HEK293 (cell line): ENCODE results near the gene TMEM203.

ENCODE experiments used
- CTCF ChIA-PET: fragments of 350-600 bp; formaldehyde crosslinking; extraction: SDS; loops from one replicate; lab custom pipeline; 2021; ENCODE audit warnings: antibody characterized with exemption; lab: Yijun Ruan, JAX
- POLR2A ChIA-PET: fragments of 300-600 bp; formaldehyde crosslinking; extraction: SDS; loops from one replicate; lab custom pipeline; 2020; ENCODE audit warnings: antibody characterized with exemption, inconsistent platforms; lab: Yijun Ruan, JAX
- H3K27ac ChIP-seq: fragments of 200-500 bp; sonication (Bioruptor generic); 2 replicates; pipeline ENCODE4 v1.5.1; 2014; ENCODE audit warnings: low read depth, low read length, control low read depth, inconsistent platforms; ENCODE audit errors: extremely low read depth
- H3K36me3 ChIP-seq, 2 experiments: fragments of 200-500 bp in 1 of 2; sonication (Bioruptor generic) in 1 of 2; 1 replicate in 1 of 2; 2 replicates in 1 of 2; pipeline ENCODE4 v1.5.1; 2014 to 2017; ENCODE audit warnings: inconsistent platforms in 2 of 2, low read length in 2 of 2; ENCODE audit not compliant: control insufficient read depth in 2 of 2, insufficient read depth in 1 of 2
- H3K4me1 ChIP-seq: fragments of 200-500 bp; sonication (Bioruptor generic); 2 replicates; pipeline ENCODE4 v1.5.1; 2014; ENCODE audit warnings: mild to moderate bottlenecking, low read length, inconsistent platforms; ENCODE audit not compliant: control insufficient read depth, insufficient read depth
- H3K4me3 ChIP-seq: 2 replicates; pipeline ENCODE4 v1.5.1; 2011; ENCODE audit warnings: low read depth, mild to moderate bottlenecking, control low read depth, low read length, moderate library complexity
- H3K9me3 ChIP-seq: fragments of 200-500 bp; sonication (Bioruptor generic); 2 replicates; pipeline ENCODE4 v1.5.1; 2014; ENCODE audit warnings: low read depth, low read length, inconsistent platforms; ENCODE audit not compliant: control insufficient read depth, insufficient read depth
- EGR2 ChIP-seq: fragments of 450-650 bp; formaldehyde crosslinking; IDR thresholded peaks from 2 replicates; pipeline ENCODE4 v1.5.1; 2016; ENCODE audit warnings: low read depth, missing biosample characterization, missing genetic modification characterization
- GFI1B ChIP-seq: fragments of 450-650 bp; formaldehyde crosslinking; IDR thresholded peaks from 2 replicates; pipeline ENCODE4 v1.5.1; 2016; ENCODE audit warnings: missing biosample characterization, missing genetic modification characterization
- GLIS2 ChIP-seq: fragments of 450-650 bp; formaldehyde crosslinking; IDR thresholded peaks from 2 replicates; pipeline ENCODE4 v1.5.1; 2016; ENCODE audit warnings: missing biosample characterization, missing genetic modification characterization
- HOXD13 ChIP-seq: sonication (generic); formaldehyde crosslinking; IDR thresholded peaks from 2 replicates; pipeline ENCODE4 v1.8.0; 2022; ENCODE audit warnings: missing genetic modification reagents, borderline replicate concordance
- OVOL3 ChIP-seq: fragments of 450-650 bp; formaldehyde crosslinking; IDR thresholded peaks from 2 replicates; pipeline ENCODE4 v1.5.1; 2016; ENCODE audit warnings: missing biosample characterization, missing genetic modification characterization
- REPIN1 ChIP-seq: fragments of 450-650 bp; formaldehyde crosslinking; IDR thresholded peaks from 2 replicates; pipeline ENCODE4 v1.5.1; 2017; ENCODE audit warnings: missing biosample characterization, missing genetic modification characterization, low read depth
- SCRT1 ChIP-seq: fragments of 450-650 bp; formaldehyde crosslinking; IDR thresholded peaks from 2 replicates; pipeline ENCODE4 v1.5.1; 2016; ENCODE audit warnings: missing biosample characterization, missing genetic modification characterization, borderline replicate concordance
- SCRT2 ChIP-seq: fragments of 450-650 bp; formaldehyde crosslinking; IDR thresholded peaks from 2 replicates; pipeline ENCODE4 v1.5.1; 2016; ENCODE audit warnings: missing biosample characterization, missing genetic modification characterization
- TCF7L2 ChIP-seq: IDR thresholded peaks from 2 replicates; pipeline ENCODE4 v1.6.1; 2011; ENCODE audit warnings: low read depth, mild to moderate bottlenecking, inconsistent platforms, low read length, moderate library complexity, borderline replicate concordance
- ZBTB7A ChIP-seq: fragments of 450-650 bp; formaldehyde crosslinking; IDR thresholded peaks from 2 replicates; pipeline ENCODE4 v1.5.1; 2016; ENCODE audit warnings: low read depth, missing biosample characterization, missing genetic modification characterization
- ZFP69B ChIP-seq: fragments of 450-650 bp; formaldehyde crosslinking; IDR thresholded peaks from 2 replicates; pipeline ENCODE4 v1.5.1; 2016; ENCODE audit warnings: missing biosample characterization, missing genetic modification characterization
- ZNF133 ChIP-seq: fragments of 450-650 bp; formaldehyde crosslinking; IDR thresholded peaks from 2 replicates; pipeline ENCODE4 v1.5.1; 2016; ENCODE audit warnings: missing biosample characterization, missing genetic modification characterization
- ZNF138 ChIP-seq: fragments of 450-650 bp; formaldehyde crosslinking; IDR thresholded peaks from 2 replicates; pipeline ENCODE4 v1.5.1; 2016; ENCODE audit warnings: missing biosample characterization, missing genetic modification characterization, borderline replicate concordance
- ZNF184 ChIP-seq: fragments of 450-650 bp; IDR thresholded peaks from 2 replicates; pipeline ENCODE4 v1.5.1; 2018; ENCODE audit warnings: missing biosample characterization, mild to moderate bottlenecking, missing genetic modification characterization
- ZNF214 ChIP-seq: fragments of 450-650 bp; formaldehyde crosslinking; IDR thresholded peaks from 2 replicates; pipeline ENCODE4 v1.5.1; 2017; ENCODE audit warnings: missing biosample characterization, mild to moderate bottlenecking, missing genetic modification characterization, borderline replicate concordance
- ZNF239 ChIP-seq: fragments of 450-650 bp; formaldehyde crosslinking; IDR thresholded peaks from 2 replicates; pipeline ENCODE4 v1.5.1; 2016; ENCODE audit warnings: missing biosample characterization, missing genetic modification characterization
- ZNF302 ChIP-seq: fragments of 450-650 bp; formaldehyde crosslinking; IDR thresholded peaks from 2 replicates; pipeline ENCODE4 v1.5.1; 2016; ENCODE audit warnings: missing biosample characterization, missing genetic modification characterization, low read depth
- ZNF311 ChIP-seq: fragments of 450-650 bp; formaldehyde crosslinking; IDR thresholded peaks from 2 replicates; pipeline ENCODE4 v1.5.1; 2017; ENCODE audit warnings: missing biosample characterization, missing genetic modification characterization, borderline replicate concordance
- ZNF335 ChIP-seq: fragments of 450-650 bp; formaldehyde crosslinking; conservative IDR thresholded peaks from 2 replicates; pipeline ENCODE4 v1.5.1; 2016; ENCODE audit warnings: missing biosample characterization, missing genetic modification characterization
- ZNF433 ChIP-seq: fragments of 450-650 bp; formaldehyde crosslinking; IDR thresholded peaks from 2 replicates; pipeline ENCODE4 v1.5.1; 2016; ENCODE audit warnings: missing biosample characterization, missing genetic modification characterization, low read depth
- ZNF514 ChIP-seq: fragments of 450-650 bp; formaldehyde crosslinking; IDR thresholded peaks from 2 replicates; pipeline ENCODE4 v1.5.1; 2016; ENCODE audit warnings: missing biosample characterization, missing genetic modification characterization
- ZNF549 ChIP-seq: fragments of 450-650 bp; IDR thresholded peaks from 2 replicates; pipeline ENCODE4 v1.5.1; 2018; ENCODE audit warnings: missing biosample characterization, missing genetic modification characterization, mild to moderate bottlenecking, inconsistent platforms, moderate library complexity
- ZNF596 ChIP-seq: fragments of 450-650 bp; IDR thresholded peaks from 2 replicates; pipeline ENCODE4 v1.5.0; 2018; ENCODE audit warnings: missing biosample characterization, mild to moderate bottlenecking, missing genetic modification characterization, moderate library complexity
- ZNF610 ChIP-seq: fragments of 450-650 bp; formaldehyde crosslinking; IDR thresholded peaks from 2 replicates; pipeline ENCODE4 v1.5.1; 2016; ENCODE audit warnings: missing biosample characterization, missing genetic modification characterization, borderline replicate concordance
- ZNF776 ChIP-seq: fragments of 450-650 bp; formaldehyde crosslinking; IDR thresholded peaks from 2 replicates; pipeline ENCODE4 v1.5.0; 2017; ENCODE audit warnings: missing biosample characterization, missing genetic modification characterization, borderline replicate concordance
- ZNF777 ChIP-seq: fragments of 450-650 bp; formaldehyde crosslinking; IDR thresholded peaks from 2 replicates; pipeline ENCODE4 v1.5.1; 2017; ENCODE audit warnings: missing biosample characterization, missing genetic modification characterization, borderline replicate concordance
- ZSCAN30 ChIP-seq: fragments of 450-650 bp; IDR thresholded peaks from 2 replicates; pipeline ENCODE4 v1.5.1; 2018; ENCODE audit warnings: missing biosample characterization, mild to moderate bottlenecking, missing genetic modification characterization, moderate library complexity
- TF ChIP-seq, protein P1 (sequence below): fragments of 450-650 bp; formaldehyde crosslinking; IDR thresholded peaks from 2 replicates; pipeline ENCODE4 v1.5.1; 2016; ENCODE audit warnings: missing biosample characterization, missing genetic modification characterization
- TF ChIP-seq, protein P2 (sequence below): fragments of 450-650 bp; formaldehyde crosslinking; IDR thresholded peaks from 2 replicates; pipeline ENCODE4 v1.5.1; 2016; ENCODE audit warnings: missing biosample characterization, missing genetic modification characterization
- TF ChIP-seq, protein P3 (sequence below): IDR thresholded peaks from 2 replicates; pipeline ENCODE4 v1.6.1; 2011; ENCODE audit warnings: mild to moderate bottlenecking, low read depth, low read length, borderline replicate concordance
- TF ChIP-seq, protein P4 (sequence below): fragments of 450-650 bp; formaldehyde crosslinking; IDR thresholded peaks from 2 replicates; pipeline ENCODE4 v1.5.1; 2016; ENCODE audit warnings: missing biosample characterization, missing genetic modification characterization

Gene TMEM203

DNA sequence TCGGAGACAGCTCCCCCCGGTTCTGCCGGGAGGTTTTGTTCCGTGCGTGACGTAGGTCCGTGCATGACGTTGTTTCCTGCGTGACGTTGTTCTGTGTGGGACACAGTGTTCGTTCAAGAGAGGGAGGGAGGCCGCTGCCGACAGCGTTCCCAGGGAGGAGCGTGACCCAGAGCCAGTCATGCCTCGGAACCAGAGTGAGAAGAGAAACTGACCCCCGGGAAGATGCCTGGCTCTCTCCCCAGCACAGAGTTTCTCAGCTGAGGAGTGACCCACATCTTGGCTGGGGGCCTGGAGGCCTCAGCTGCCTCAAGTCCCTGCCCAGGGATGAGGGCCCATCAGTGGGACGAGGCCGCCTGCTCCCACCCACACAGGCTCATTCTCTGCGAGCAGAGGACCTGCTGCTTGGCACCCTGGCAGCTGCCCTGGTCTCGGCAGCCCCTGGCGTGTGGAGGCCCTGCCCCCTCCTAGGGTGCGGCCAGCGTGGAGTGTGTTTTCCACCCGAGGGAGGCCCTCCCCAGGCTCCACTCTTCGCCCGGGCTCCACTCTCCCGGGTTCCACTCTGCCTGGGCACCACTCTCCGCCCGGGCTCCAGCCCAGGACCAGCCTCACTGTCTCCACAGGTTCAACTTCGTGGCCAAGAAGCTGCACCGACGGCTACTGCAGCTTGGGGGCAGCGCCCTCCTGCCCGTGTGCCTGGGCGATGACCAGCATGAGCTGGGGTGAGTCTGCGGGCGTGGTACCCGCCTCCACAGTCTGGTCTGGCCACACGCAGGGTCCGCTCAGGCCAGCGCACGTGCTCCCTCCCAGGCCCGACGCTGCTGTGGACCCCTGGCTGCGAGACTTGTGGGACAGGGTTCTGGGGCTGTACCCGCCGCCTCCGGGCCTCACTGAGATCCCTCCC is 8.0 kb upstream of the TMEM203 start (continued):
- TF ChIP-seq, protein P1, sequence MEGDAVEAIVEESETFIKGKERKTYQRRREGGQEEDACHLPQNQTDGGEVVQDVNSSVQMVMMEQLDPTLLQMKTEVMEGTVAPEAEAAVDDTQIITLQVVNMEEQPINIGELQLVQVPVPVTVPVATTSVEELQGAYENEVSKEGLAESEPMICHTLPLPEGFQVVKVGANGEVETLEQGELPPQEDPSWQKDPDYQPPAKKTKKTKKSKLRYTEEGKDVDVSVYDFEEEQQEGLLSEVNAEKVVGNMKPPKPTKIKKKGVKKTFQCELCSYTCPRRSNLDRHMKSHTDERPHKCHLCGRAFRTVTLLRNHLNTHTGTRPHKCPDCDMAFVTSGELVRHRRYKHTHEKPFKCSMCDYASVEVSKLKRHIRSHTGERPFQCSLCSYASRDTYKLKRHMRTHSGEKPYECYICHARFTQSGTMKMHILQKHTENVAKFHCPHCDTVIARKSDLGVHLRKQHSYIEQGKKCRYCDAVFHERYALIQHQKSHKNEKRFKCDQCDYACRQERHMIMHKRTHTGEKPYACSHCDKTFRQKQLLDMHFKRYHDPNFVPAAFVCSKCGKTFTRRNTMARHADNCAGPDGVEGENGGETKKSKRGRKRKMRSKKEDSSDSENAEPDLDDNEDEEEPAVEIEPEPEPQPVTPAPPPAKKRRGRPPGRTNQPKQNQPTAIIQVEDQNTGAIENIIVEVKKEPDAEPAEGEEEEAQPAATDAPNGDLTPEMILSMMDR (tag by site-specific recombination): peak; percentile 55
- no peak for TF ChIP-seq ZNF133
- no peak for TF ChIP-seq ZBTB7A (tag by site-specific recombination)
- no peak for TF ChIP-seq ZNF777
- no peak for TF ChIP-seq ZNF311 (tag by site-specific recombination)
- TF ChIP-seq ZNF433: no peak
- peak; percentile 24; the same call in 1 of the 2 replicates for TF ChIP-seq GLIS2 (tag by site-specific recombination)
- TF ChIP-seq ZNF610 (tag by site-specific recombination): no peak
- TF ChIP-seq ZNF214 (tag by site-specific recombination): no peak
- TF ChIP-seq ZNF335 (tag by site-specific recombination): no peak
- TF ChIP-seq ZNF514: no peak

DNA sequence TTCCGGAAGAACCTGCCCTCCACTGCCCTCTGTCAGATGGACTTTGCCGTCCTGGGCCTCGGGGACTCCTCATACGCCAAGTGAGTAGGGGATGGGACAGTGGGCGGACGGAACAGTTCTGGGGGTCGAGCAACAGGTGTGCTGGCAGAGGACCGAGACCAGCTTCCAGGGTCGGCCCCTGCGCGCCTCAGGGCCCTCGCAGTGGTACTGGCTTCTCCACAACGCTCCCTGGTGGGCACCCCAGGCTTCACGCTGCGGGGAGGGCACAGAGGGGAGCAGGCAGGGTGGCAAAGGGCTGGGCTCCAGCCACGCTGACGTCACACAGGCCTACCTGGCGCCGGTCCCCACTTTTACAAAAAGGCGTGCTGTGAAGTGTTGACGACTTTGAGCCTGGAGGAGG is 7.1 kb upstream of the TMEM203 start:
- ChIA-PET POLR2A (interaction anchor here (1.0 to 16.6 kb wide), 4 partner anchors 9 to 126 kb away, joined by 4 to 304 read pairs (median 8); partner anchors contain the start of genes CYSRT1, MAN1B1, RNF208 and RNF224), CTCF (no interaction called here)
- H3K9me3 ChIP-seq: no peaks in the 10 kb centered on the region
- no peak overlapping the region for H3K4me3 ChIP-seq
- no peaks in the 10 kb centered on the region for H3K4me1 ChIP-seq
- H3K27ac ChIP-seq: no peak overlapping the region
- H3K36me3 ChIP-seq: peaks cover 10 to 80% of the 10 kb centered on the region in 2 experiments; a peak in 2 of 3 replicates
- TF ChIP-seq TCF7L2 (no peak), OVOL3 (tag by site-specific recombination) (no peak), ZNF311 (tag by site-specific recombination) (no peak), HOXD13 (CRISPR knock-in tag) (no peak), ZNF549 (no peak), REPIN1 (no peak), EGR2 (no peak), ZNF302 (tag by site-specific recombination) (no peak), SCRT1 (tag by site-specific recombination) (peak; percentile 31; the same call in 1 of the 2 replicates), ZSCAN30 (tag by site-specific recombination) (no peak), ZNF776 (tag by site-specific recombination) (no peak), ZNF239 (tag by site-specific recombination) (no peak), ZFP69B (tag by site-specific recombination) (no peak), GFI1B (no peak), ZNF138 (no peak), ZNF184 (tag by site-specific recombination) (no peak), ZNF596 (tag by site-specific recombination) (no peak), ZNF514 (no peak), SCRT2 (tag by site-specific recombination) (peak; percentile 91)
- TF ChIP-seq, protein P2, sequence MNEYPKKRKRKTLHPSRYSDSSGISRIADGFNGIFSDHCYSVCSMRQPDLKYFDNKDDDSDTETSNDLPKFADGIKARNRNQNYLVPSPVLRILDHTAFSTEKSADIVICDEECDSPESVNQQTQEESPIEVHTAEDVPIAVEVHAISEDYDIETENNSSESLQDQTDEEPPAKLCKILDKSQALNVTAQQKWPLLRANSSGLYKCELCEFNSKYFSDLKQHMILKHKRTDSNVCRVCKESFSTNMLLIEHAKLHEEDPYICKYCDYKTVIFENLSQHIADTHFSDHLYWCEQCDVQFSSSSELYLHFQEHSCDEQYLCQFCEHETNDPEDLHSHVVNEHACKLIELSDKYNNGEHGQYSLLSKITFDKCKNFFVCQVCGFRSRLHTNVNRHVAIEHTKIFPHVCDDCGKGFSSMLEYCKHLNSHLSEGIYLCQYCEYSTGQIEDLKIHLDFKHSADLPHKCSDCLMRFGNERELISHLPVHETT (tag by site-specific recombination): no peak
- TF ChIP-seq, protein P3, sequence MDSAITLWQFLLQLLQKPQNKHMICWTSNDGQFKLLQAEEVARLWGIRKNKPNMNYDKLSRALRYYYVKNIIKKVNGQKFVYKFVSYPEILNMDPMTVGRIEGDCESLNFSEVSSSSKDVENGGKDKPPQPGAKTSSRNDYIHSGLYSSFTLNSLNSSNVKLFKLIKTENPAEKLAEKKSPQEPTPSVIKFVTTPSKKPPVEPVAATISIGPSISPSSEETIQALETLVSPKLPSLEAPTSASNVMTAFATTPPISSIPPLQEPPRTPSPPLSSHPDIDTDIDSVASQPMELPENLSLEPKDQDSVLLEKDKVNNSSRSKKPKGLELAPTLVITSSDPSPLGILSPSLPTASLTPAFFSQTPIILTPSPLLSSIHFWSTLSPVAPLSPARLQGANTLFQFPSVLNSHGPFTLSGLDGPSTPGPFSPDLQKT: no peak
- TF ChIP-seq, protein P4, sequence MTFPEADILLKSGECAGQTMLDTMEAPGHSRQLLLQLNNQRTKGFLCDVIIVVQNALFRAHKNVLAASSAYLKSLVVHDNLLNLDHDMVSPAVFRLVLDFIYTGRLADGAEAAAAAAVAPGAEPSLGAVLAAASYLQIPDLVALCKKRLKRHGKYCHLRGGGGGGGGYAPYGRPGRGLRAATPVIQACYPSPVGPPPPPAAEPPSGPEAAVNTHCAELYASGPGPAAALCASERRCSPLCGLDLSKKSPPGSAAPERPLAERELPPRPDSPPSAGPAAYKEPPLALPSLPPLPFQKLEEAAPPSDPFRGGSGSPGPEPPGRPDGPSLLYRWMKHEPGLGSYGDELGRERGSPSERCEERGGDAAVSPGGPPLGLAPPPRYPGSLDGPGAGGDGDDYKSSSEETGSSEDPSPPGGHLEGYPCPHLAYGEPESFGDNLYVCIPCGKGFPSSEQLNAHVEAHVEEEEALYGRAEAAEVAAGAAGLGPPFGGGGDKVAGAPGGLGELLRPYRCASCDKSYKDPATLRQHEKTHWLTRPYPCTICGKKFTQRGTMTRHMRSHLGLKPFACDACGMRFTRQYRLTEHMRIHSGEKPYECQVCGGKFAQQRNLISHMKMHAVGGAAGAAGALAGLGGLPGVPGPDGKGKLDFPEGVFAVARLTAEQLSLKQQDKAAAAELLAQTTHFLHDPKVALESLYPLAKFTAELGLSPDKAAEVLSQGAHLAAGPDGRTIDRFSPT (tag by site-specific recombination): 0 out of 2 replicates have a peak, but pooled peaks have one; percentile 16
